Natural killer cell (primary cell): ENCODE results near the gene FLYWCH1. TPM values are rescaled to one million over a fixed set of nuclear protein-coding genes. Genes with fewer than 3 reads are reported as not detected.

ENCODE experiments used
- ATAC-seq, 3 donors: fragments of 150-1000 bp in 2 of 3; fragments of 200-7000 bp in 1 of 3; cut with Tn5 transposase; 1 replicate in 1 of 3; 2 replicates in 2 of 3; pipeline ENCODE4 v1.10.0; 2021; ENCODE audit warnings: mild to moderate bottlenecking in 2 of 3, moderate library complexity in 2 of 3
- DNase-seq, 2 donors: peaks; one replicate each; pipeline versions ENCODE4 v3.0.0 to v3.0.0-alpha.2; 2013 to 2021; ENCODE audit warnings: mixed read lengths in 1 of 2
- H3K27ac ChIP-seq: one replicate; pipeline ENCODE4 v1.5.1; 2013; ENCODE audit warnings: mild to moderate bottlenecking, low read length
- H3K27me3 ChIP-seq: one replicate; pipeline ENCODE4 v1.6.1; 2013; ENCODE audit warnings: low read length; ENCODE audit not compliant: control insufficient read depth, insufficient read depth
- H3K36me3 ChIP-seq: one replicate; pipeline ENCODE4 v1.6.1; 2013; ENCODE audit warnings: low read length; ENCODE audit not compliant: control insufficient read depth, insufficient read depth
- H3K4me1 ChIP-seq: one replicate; pipeline ENCODE4 v1.6.1; 2013; ENCODE audit warnings: low read length; ENCODE audit not compliant: control insufficient read depth, insufficient read depth
- H3K4me3 ChIP-seq: one replicate; pipeline ENCODE4 v1.5.1; 2013; ENCODE audit warnings: low read length
- H3K9me3 ChIP-seq: one replicate; pipeline ENCODE4 v1.6.1; 2013; ENCODE audit warnings: low read length; ENCODE audit not compliant: control insufficient read depth, insufficient read depth
- H3K27ac Mint-ChIP-seq, 2 donors: one replicate each; pipeline ENCODE4 v1.8.0; 2022; ENCODE audit warnings: mild to moderate bottlenecking in 2 of 2, mixed read lengths in 2 of 2, moderate library complexity in 1 of 2
- H3K27me3 Mint-ChIP-seq, 2 donors: one replicate each; pipeline ENCODE4 v1.8.0; 2022; ENCODE audit warnings: low read depth in 2 of 2, mixed read lengths in 2 of 2
- H3K36me3 Mint-ChIP-seq: one replicate; pipeline ENCODE4 v1.8.0; 2022; ENCODE audit warnings: mixed read lengths
- H3K4me1 Mint-ChIP-seq, 2 donors: one replicate each; pipeline ENCODE4 v1.8.0; 2022; ENCODE audit warnings: mixed read lengths in 2 of 2
- H3K4me3 Mint-ChIP-seq: one replicate; pipeline ENCODE4 v1.8.0; 2022; ENCODE audit warnings: mild to moderate bottlenecking, moderate library complexity, mixed read lengths
- H3K9me3 Mint-ChIP-seq, 2 donors: one replicate each; pipeline ENCODE4 v1.8.0; 2022; ENCODE audit warnings: mixed read lengths in 2 of 2
- WGBS: methylation state at CpG from one replicate; pipeline ENCODE4 v1.1.7; 2013; ENCODE audit warnings: missing lambda C conversion rate; ENCODE audit not compliant: insufficient coverage; 5-methylcytosine and 5-hydroxymethylcytosine counted together
- intact Hi-C: fragments of 100-400 bp; cut with micrococcal nuclease; formaldehyde crosslinking; loops from one replicate; pipeline ENCODE4 v1.14.2; 2022
- total RNA-seq, 4 donors: library from RNA; stranded (reverse); fragments of 120-200 nt in 1 of 4; gene quantifications; one replicate each; pipeline versions ENCODE4 v1.2.3 to v1.2.4, GENCODE V29; 2013 to 2022
- TF ChIP-seq, protein P1 (sequence below): fragments of 200-600 bp; IDR thresholded peaks from one replicate; pipeline ENCODE4 v1.8.0; 2022; ENCODE audit warnings: antibody characterized with exemption

Gene FLYWCH1
- total RNA-seq, 3 donors from 2014 or later (not counting 1 experiment from before 2014, with no cell fraction given): 85.1 to 148 (median 130) TPM

DNA sequence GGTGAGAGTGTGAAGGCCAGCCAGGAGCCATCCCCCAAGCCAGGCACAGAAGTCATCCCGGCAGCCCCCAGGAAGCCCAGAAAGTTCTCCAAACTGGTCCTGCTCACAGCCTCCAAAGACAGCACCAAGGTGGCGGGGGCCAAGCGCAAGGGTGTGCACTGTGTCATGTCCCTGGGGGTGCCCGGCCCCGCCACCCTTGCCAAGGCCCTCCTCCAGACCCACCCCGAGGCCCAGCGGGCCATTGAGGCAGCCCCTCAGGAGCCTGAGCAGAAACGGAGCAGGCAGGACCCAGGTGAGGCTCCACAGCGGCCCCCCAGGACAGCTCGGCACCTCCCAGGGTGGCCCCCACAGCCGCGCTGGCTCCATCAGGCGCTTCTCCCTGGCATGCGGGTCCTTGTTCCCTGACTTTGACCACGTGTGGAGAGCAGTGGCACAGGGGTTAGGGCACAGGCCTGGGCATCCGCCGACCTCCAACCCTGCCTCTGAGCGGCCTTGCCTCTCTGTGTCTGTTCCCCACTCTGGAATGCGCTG lies 15.2 kb upstream of the FLYWCH1 start:
- TF ChIP-seq, protein P1, sequence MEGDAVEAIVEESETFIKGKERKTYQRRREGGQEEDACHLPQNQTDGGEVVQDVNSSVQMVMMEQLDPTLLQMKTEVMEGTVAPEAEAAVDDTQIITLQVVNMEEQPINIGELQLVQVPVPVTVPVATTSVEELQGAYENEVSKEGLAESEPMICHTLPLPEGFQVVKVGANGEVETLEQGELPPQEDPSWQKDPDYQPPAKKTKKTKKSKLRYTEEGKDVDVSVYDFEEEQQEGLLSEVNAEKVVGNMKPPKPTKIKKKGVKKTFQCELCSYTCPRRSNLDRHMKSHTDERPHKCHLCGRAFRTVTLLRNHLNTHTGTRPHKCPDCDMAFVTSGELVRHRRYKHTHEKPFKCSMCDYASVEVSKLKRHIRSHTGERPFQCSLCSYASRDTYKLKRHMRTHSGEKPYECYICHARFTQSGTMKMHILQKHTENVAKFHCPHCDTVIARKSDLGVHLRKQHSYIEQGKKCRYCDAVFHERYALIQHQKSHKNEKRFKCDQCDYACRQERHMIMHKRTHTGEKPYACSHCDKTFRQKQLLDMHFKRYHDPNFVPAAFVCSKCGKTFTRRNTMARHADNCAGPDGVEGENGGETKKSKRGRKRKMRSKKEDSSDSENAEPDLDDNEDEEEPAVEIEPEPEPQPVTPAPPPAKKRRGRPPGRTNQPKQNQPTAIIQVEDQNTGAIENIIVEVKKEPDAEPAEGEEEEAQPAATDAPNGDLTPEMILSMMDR: no peak
- Histone ChIP-seq H3K9me3 (no peaks in the 10 kb centered on the region), H3K4me3 (no peak overlapping the region), H3K36me3 (peaks cover 3% of the 10 kb centered on the region), H3K27ac (no peak overlapping the region), H3K4me1 (no peaks in the 10 kb centered on the region), H3K27me3 (no peaks in the 10 kb centered on the region)
- ATAC-seq: no peak
- DNase-seq: no peak
- H3K9me3 Mint-ChIP-seq: no peaks in the 10 kb centered on the region
- H3K36me3 Mint-ChIP-seq: no peaks in the 10 kb centered on the region
- 95% methylated on average over 19 of the region's 19 CpGs for WGBS
- H3K27ac Mint-ChIP-seq: no peak overlapping the region
- intact Hi-C loops: no loop called here
- no peak overlapping the region for H3K4me3 Mint-ChIP-seq
- H3K27me3 Mint-ChIP-seq: no peaks in the 10 kb centered on the region
- no peaks in the 10 kb centered on the region for H3K4me1 Mint-ChIP-seq

DNA sequence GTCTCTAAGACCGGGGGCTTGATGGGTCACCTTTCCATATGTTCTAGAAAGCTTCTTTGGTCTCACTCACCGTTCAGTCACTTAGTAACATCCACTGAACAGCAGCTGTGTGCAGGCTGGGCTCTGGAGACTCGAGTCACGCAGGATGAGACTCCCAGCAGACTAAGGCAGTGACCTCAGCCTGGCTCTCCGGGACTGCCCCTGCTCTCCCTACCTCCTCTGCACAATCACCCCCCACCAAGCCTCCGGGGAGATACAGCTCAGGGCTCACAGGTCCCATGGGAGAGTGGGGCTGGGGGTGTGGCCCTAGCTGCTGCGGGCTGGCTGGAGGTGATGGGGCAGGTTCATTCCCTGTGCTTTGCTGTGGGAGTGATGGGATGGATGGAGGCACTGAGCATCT lies 14.6 kb upstream of the FLYWCH1 start:
- Mint-ChIP-seq H3K27ac (no peak overlapping the region), H3K9me3 (no peaks in the 10 kb centered on the region), H3K36me3 (no peaks in the 10 kb centered on the region), H3K4me3 (no peak overlapping the region), H3K27me3 (no peaks in the 10 kb centered on the region), H3K4me1 (no peaks in the 10 kb centered on the region)
- DNase-seq: no peak
- TF ChIP-seq, protein P1: no peak
- intact Hi-C loops: no loop called here
- Histone ChIP-seq H3K4me3 (no peak overlapping the region), H3K27ac (no peak overlapping the region), H3K36me3 (peaks cover 3% of the 10 kb centered on the region), H3K9me3 (no peaks in the 10 kb centered on the region), H3K27me3 (no peaks in the 10 kb centered on the region), H3K4me1 (no peaks in the 10 kb centered on the region)
- WGBS: 86% methylated on average over 6 of the region's 7 CpGs
- ATAC-seq: no peak

DNA sequence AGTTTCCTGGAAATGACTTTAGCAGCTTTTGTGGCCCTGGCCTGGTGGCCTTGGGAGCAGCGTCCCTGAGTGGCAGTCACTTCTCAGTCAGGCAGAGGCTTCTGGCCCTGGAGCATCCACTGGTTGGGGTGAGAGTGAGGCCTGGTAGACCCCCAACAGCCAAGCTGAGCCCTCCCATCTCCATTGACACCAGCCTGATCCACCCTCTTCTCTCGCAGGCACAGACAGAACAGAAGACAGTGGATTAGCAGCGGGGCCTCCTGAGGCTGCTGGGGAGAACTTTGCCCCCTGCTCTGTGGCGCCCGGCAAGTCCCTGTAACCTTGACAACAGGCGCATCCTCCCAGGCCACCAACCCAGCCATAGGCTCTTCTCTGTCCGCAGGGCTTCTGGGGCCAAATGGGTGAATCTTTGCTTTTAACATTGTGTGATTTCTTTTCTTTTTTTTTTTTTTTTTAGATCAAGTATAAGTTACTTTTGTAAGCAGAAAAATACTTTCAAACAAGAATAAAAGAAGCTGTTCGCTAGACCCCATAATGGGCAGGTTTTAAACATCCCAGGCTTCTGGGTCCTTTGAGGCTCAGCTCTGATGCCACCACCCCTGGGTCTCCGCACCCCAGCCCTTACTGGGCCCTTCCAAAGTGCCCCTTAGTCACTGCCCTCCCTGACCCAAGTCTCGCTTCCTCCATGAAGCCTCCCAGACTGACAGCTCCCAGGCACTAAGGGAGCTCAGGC lies 12.7 kb upstream of the FLYWCH1 start:
- no peak overlapping the region for H3K27ac Mint-ChIP-seq
- Histone ChIP-seq H3K27ac (no peak overlapping the region), H3K27me3 (no peaks in the 10 kb centered on the region), H3K4me3 (no peak overlapping the region), H3K4me1 (peaks cover 6% of the 10 kb centered on the region), H3K9me3 (no peaks in the 10 kb centered on the region), H3K36me3 (peaks cover 3% of the 10 kb centered on the region)
- no peaks in the 10 kb centered on the region for H3K27me3 Mint-ChIP-seq
- DNase-seq (no peak), ATAC-seq (no peak)
- intact Hi-C loops: no loop called here
- TF ChIP-seq, protein P1: no peak
- peaks cover 4% of the 10 kb centered on the region in 2 donors for H3K4me1 Mint-ChIP-seq
- H3K36me3 Mint-ChIP-seq: no peaks in the 10 kb centered on the region
- H3K9me3 Mint-ChIP-seq: no peaks in the 10 kb centered on the region
- WGBS: 95% methylated on average over 9 of the region's 10 CpGs
- no peak overlapping the region for H3K4me3 Mint-ChIP-seq
